GM21526 (cell line): ENCODE measurements around the gene C4orf51.
"Not testable (repeated sequence)": the region's sequence is repeated elsewhere in the genome, so short reads cannot be mapped to it uniquely, and the experiment has no call there.

Source experiments
- ATAC-seq: cut with Tn5 transposase; IDR thresholded peaks from one replicate; pipeline ENCODE4 v1.9.1; 2021; ENCODE audit warnings: moderate library complexity; ENCODE audit not compliant: unreplicated experiment, low FRiP score

Gene C4orf51

GRCh38 chr4:145679991-145680455 lies at the start of gene C4orf51:
C4orf51 (plus strand) TSS chr4:145680146; CDS start chr4:145680204, 58 bp downstream.
- ATAC-seq = no peak

GRCh38 chr4:145635117-145635516 lies 44.8 kb upstream of the C4orf51 start:
- no peak for ATAC-seq

GRCh38 chr4:145635630-145636029 lies 44.3 kb upstream of the C4orf51 start:
- no peak for ATAC-seq

- no peak for ATAC-seq
These were observed 40.7 kb upstream of the C4orf51 start for GRCh38 chr4:145639186-145639698.

GRCh38 chr4:145640236-145640635 lies 39.7 kb upstream of the C4orf51 start:
- not testable (repeated sequence) for ATAC-seq

- no peak for ATAC-seq
These were observed 36.7 kb upstream of the C4orf51 start for GRCh38 chr4:145643295-145643694.

GRCh38 chr4:145644699-145645098 lies 35.2 kb upstream of the C4orf51 start:
- ATAC-seq = no peak

- ATAC-seq = no peak
These were observed 23.8 kb upstream of the C4orf51 start for GRCh38 chr4:145656156-145656555.

GRCh38 chr4:145660064-145660463 lies 19.9 kb upstream of the C4orf51 start:
- no peak for ATAC-seq

- no peak for ATAC-seq
These were observed 16.8 kb upstream of the C4orf51 start for GRCh38 chr4:145663194-145663593.

- no peak for ATAC-seq
These were observed 14.2 kb upstream of the C4orf51 start for GRCh38 chr4:145665773-145666172.

- no peak for ATAC-seq
These were observed 9.5 kb upstream of the C4orf51 start for GRCh38 chr4:145670422-145670821.

GRCh38 chr4:145679520-145679919 lies 426 bp upstream of the C4orf51 start:
- no peak for ATAC-seq

- ATAC-seq = no peak
These were observed 956 bp downstream of the C4orf51 start for GRCh38 chr4:145680902-145681301.

GRCh38 chr4:145681518-145681917 lies 1.6 kb downstream of the C4orf51 start:
- ATAC-seq = no peak

GRCh38 chr4:145681956-145682355 lies 2.0 kb downstream of the C4orf51 start:
- ATAC-seq = no peak

GRCh38 chr4:145686991-145687390 lies 7.0 kb downstream of the C4orf51 start:
- no peak for ATAC-seq

GRCh38 chr4:145690610-145691009 lies 10.7 kb downstream of the C4orf51 start:
- ATAC-seq = no peak

GRCh38 chr4:145691416-145691815 lies 11.5 kb downstream of the C4orf51 start:
- not testable (repeated sequence) for ATAC-seq

- no peak for ATAC-seq
These were observed 15.0 kb downstream of the C4orf51 start for GRCh38 chr4:145694929-145695328.

- ATAC-seq = no peak
These were observed 17.4 kb downstream of the C4orf51 start for GRCh38 chr4:145697332-145697731.

GRCh38 chr4:145698507-145698906 lies 18.6 kb downstream of the C4orf51 start:
- no peak for ATAC-seq
